SH-SY5Y (cell line): Measurements from ENCODE around the gene IP6K3.

Experiments used
- GATA2 ChIP-seq: IDR thresholded peaks from 2 replicates; pipeline ENCODE4 v1.6.1; 2011; ENCODE audit warnings: mild to moderate bottlenecking, low read depth, low read length
- GATA3 ChIP-seq: IDR thresholded peaks from 2 replicates; pipeline ENCODE4 v1.6.1; 2011; ENCODE audit warnings: low read depth, mild to moderate bottlenecking, low read length, moderate library complexity

GRCh38 chr6:33735216-33735615 is 11.5 kb downstream of the IP6K3 start:
- TF ChIP-seq GATA2: no peak
- no peak for TF ChIP-seq GATA3
